Naive thymus-derived CD4-positive, alpha-beta T cell (primary cell): ENCODE data around the gene TEPSIN. TPM values are rescaled to one million over a fixed set of nuclear protein-coding genes. Genes with fewer than 3 reads are reported as not detected.

Source experiments
- ATAC-seq: fragments of 150-1000 bp; cut with Tn5 transposase; 2 replicates; pipeline ENCODE4 v1.10.0; 2021; ENCODE audit warnings: mild to moderate bottlenecking, moderate library complexity
- CTCF ChIA-PET: fragments of 350-600 bp; sonication (Branson Sonifier 250); formaldehyde crosslinking; loops from one replicate; lab custom pipeline; 2021; ENCODE audit warnings: antibody characterized with exemption; lab: Charles Lee
- POLR2A ChIA-PET: fragments of 350-600 bp; sonication (Branson Sonifier 250); formaldehyde crosslinking; loops from one replicate; lab custom pipeline; 2021; ENCODE audit warnings: antibody characterized with exemption, inconsistent platforms; lab: Charles Lee
- DNase-seq, 9 donors: peaks; one replicate each; pipeline versions ENCODE4 v3.0.0 to v3.0.0-alpha.2; 2020 to 2022; ENCODE audit warnings: mixed read lengths in 1 of 9
- H3K27ac ChIP-seq: one replicate; pipeline ENCODE4 v1.7.0; 2013; ENCODE audit warnings: mild to moderate bottlenecking, low read depth, low read length, moderate library complexity
- H3K27me3 ChIP-seq, 2 donors: one replicate each; pipeline ENCODE4 v1.7.0; 2013; ENCODE audit warnings: low read length in 2 of 2, mild to moderate bottlenecking in 2 of 2, moderate library complexity in 2 of 2; ENCODE audit not compliant: control insufficient read depth in 2 of 2, insufficient read depth in 2 of 2
- H3K36me3 ChIP-seq, 3 experiments: 1 replicate in 2 of 3; 2 replicates in 1 of 3; pipeline ENCODE4 v1.7.0; 2013; ENCODE audit warnings: low read length in 3 of 3, mild to moderate bottlenecking in 3 of 3, moderate library complexity in 1 of 3; ENCODE audit not compliant: insufficient read depth in 3 of 3, control insufficient read depth in 2 of 3
- H3K4me1 ChIP-seq, 2 donors: one replicate each; pipeline ENCODE4 v1.7.0; 2013; ENCODE audit warnings: low read length in 2 of 2, mild to moderate bottlenecking in 2 of 2, moderate library complexity in 1 of 2; ENCODE audit not compliant: control insufficient read depth in 2 of 2, insufficient read depth in 2 of 2
- H3K4me3 ChIP-seq: 2 replicates; pipeline ENCODE4 v1.7.0; 2013; ENCODE audit warnings: mild to moderate bottlenecking, low read length
- H3K9me3 ChIP-seq, 3 experiments: 1 replicate in 2 of 3; 2 replicates in 1 of 3; pipeline ENCODE4 v1.7.0; 2013; ENCODE audit warnings: low read length in 3 of 3; ENCODE audit not compliant: control insufficient read depth in 2 of 3
- H3K27ac Mint-ChIP-seq, 9 donors: one replicate each; pipeline ENCODE4 v1.8.0; 2020 to 2022; ENCODE audit warnings: mixed read lengths in 9 of 9, mild to moderate bottlenecking in 8 of 9, moderate library complexity in 5 of 9, inconsistent platforms in 2 of 9
- H3K27me3 Mint-ChIP-seq, 5 donors: one replicate each; pipeline ENCODE4 v1.8.0; 2021 to 2022; ENCODE audit warnings: mixed read lengths in 5 of 5, mild to moderate bottlenecking in 1 of 5
- H3K36me3 Mint-ChIP-seq, 5 donors: one replicate each; pipeline ENCODE4 v1.8.0; 2020 to 2022; ENCODE audit warnings: mixed read lengths in 5 of 5, mild to moderate bottlenecking in 3 of 5, inconsistent platforms in 1 of 5
- H3K4me1 Mint-ChIP-seq, 7 donors: one replicate each; pipeline ENCODE4 v1.8.0; 2020 to 2022; ENCODE audit warnings: mixed read lengths in 7 of 7, mild to moderate bottlenecking in 3 of 7, inconsistent platforms in 1 of 7
- H3K4me3 Mint-ChIP-seq, 10 donors: one replicate each; pipeline ENCODE4 v1.8.0; 2020 to 2022; ENCODE audit warnings: mild to moderate bottlenecking in 10 of 10, mixed read lengths in 10 of 10, moderate library complexity in 6 of 10, inconsistent platforms in 2 of 10
- H3K9me3 Mint-ChIP-seq, 11 donors: one replicate each; pipeline ENCODE4 v1.8.0; 2020 to 2022; ENCODE audit warnings: mixed read lengths in 11 of 11, mild to moderate bottlenecking in 4 of 11, inconsistent platforms in 1 of 11, moderate library complexity in 1 of 11
- intact Hi-C, 2 donors: fragments of 100-400 bp; cut with micrococcal nuclease; formaldehyde crosslinking; loops; one replicate each; pipeline ENCODE4 v1.15.1; 2023
- polyA plus RNA-seq, 2 donors: library from polyadenylated mRNA; unstranded; fragments of 300-500 nt; fragmentation: Illumina TruSeq; gene quantifications; one replicate each; pipeline ENCODE4 v1.2.3, GENCODE V29; 2021
- total RNA-seq, 6 experiments: library from RNA in 5 of 6; stranded (reverse) in 5 of 6; gene quantifications; 1 replicate in 5 of 6; 2 replicates in 1 of 6; pipeline ENCODE4 v1.2.3 and lab custom pipeline; 2021 to 2026

TEPSIN gene
- total and polyA plus RNA-seq, 7 experiments from 2014 or later, result 3.2 to 115 (median 87.9) TPM

DNA sequence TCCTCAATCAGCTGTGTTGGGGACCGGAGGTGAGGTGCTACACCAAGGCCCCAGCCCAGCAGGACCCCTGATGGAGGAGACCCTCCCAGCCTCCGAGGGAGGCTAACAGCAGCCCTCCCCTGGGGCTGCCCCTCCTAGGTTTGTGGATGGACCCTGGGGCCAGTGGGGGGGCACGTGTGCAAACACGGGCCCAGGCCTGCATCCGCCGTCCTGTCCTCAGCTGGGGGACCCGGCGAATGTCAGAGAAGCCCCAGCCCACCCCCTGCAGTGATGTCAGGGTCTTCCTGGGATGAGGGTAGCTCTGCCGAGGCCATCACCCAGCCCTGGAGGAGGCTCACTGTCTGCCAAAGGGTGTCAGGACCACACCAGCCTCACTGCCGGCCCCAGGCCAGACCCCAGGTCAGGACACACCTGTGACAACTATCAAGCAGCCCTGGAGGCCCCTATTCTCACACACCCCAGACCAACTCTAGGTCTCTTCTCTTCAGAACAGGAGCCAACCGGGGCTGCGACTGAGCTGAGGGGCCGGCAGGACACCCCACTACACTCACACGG lies 42.8 kb downstream of the TEPSIN start:
- ATAC-seq (no peak), DNase-seq (no peak)
- Mint-ChIP-seq H3K27ac (no peak overlapping the region), H3K9me3 (no peaks in the 10 kb centered on the region), H3K4me3 (no peak overlapping the region), H3K27me3 (no peaks in the 10 kb centered on the region), H3K36me3 (peaks cover 0 to 3% (median 0%) of the 10 kb centered on the region in 5 donors), H3K4me1 (no peaks in the 10 kb centered on the region)
- intact Hi-C loops, result no loop called here
- Histone ChIP-seq H3K27ac (no peak overlapping the region), H3K9me3 (no peaks in the 10 kb centered on the region), H3K27me3 (no peaks in the 10 kb centered on the region), H3K4me3 (no peak overlapping the region), H3K4me1 (no peaks in the 10 kb centered on the region), H3K36me3 (peaks cover 0 to 29% (median 0%) of the 10 kb centered on the region in 3 experiments)
- CTCF ChIA-PET, result no interaction called here
- POLR2A ChIA-PET, result no interaction called here

DNA sequence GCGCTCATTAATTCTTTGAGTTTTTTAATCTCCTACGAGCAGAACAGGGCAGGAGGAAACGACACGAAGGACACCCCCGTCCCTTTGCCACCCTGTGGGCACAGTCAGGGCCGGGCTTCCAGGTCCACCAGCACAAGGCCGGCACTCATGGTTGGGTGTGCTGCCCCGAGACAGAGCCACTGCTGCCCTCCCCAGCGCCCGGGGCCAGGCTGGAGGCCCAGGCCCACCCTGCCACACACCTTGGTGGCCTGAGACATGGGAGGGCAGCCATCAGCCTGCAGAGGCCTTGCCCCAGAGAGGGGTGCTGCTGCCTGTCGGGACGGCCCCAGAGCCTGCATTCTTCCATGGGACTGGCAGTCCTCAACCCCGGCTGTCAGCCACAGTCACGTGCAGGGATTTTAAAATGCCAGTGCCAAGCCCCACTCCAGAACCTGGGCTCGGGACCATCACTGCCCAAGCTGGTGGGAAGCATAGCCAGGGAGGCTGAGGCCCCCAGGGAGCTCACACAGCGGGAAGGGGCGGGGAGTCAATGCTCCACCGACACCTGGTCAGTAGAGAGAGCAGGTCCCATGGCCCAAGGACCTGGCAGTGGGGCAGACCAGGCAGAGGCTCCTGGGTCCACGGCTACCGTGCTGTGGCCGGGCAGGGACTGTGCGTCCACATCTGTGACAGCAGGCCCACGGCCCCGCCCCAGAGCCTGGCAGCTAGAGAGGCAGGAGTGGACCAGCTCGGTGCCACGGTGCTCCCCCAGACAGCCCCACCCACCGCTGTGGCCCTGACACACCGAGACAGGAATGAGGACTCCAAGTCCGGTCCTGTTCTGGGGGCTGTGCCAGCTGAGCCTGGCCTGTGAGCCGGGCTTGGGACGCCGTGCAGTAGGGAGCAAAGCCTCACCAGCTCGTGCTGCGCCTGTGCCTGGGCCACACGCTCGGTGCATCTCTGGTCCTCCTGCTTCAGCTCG lies 43.6 kb downstream of the TEPSIN start:
- intact Hi-C loops, result no loop called here

GRCh38 chr17:81194225-81194760 lies 44.6 kb downstream of the TEPSIN start:
- peaks cover 0 to 32% (median 0%) of the 10 kb centered on the region in 3 experiments for H3K36me3 ChIP-seq
- Mint-ChIP-seq H3K36me3 (no peaks in the 10 kb centered on the region), H3K4me1 (no peaks in the 10 kb centered on the region), H3K9me3 (no peaks in the 10 kb centered on the region), H3K4me3 (no peak overlapping the region), H3K27ac (no peak overlapping the region), H3K27me3 (no peaks in the 10 kb centered on the region)
- no peaks in the 10 kb centered on the region for H3K4me1 ChIP-seq
- DNase-seq, result no peak
- ChIA-PET POLR2A (no interaction called here), CTCF (no interaction called here)
- H3K4me3 ChIP-seq, result no peak overlapping the region
- no peak for ATAC-seq
- no peak overlapping the region for H3K27ac ChIP-seq
- H3K27me3 ChIP-seq, result no peaks in the 10 kb centered on the region
- no peaks in the 10 kb centered on the region for H3K9me3 ChIP-seq
- intact Hi-C loops, result no loop called here

More for the DNA sequence above, 43.6 kb downstream of the TEPSIN start:
- Mint-ChIP-seq H3K27me3 (no peaks in the 10 kb centered on the region), H3K4me1 (no peaks in the 10 kb centered on the region), H3K4me3 (no peak overlapping the region), H3K27ac (no peak overlapping the region), H3K9me3 (no peaks in the 10 kb centered on the region), H3K36me3 (no peaks in the 10 kb centered on the region)
- H3K36me3 ChIP-seq, result peaks cover 0 to 33% (median 0%) of the 10 kb centered on the region in 3 experiments
- ChIA-PET POLR2A (no interaction called here), CTCF (no interaction called here)
- H3K9me3 ChIP-seq, result no peaks in the 10 kb centered on the region
- H3K4me3 ChIP-seq, result no peak overlapping the region
- no peak for DNase-seq
- no peak overlapping the region for H3K27ac ChIP-seq
- H3K27me3 ChIP-seq, result no peaks in the 10 kb centered on the region
- H3K4me1 ChIP-seq, result no peaks in the 10 kb centered on the region
- ATAC-seq, result no peak

- ATAC-seq, result no peak
- H3K27me3 Mint-ChIP-seq, result no peaks in the 10 kb centered on the region
- Histone ChIP-seq H3K4me1 (no peaks in the 10 kb centered on the region), H3K9me3 (no peaks in the 10 kb centered on the region), H3K36me3 (peaks cover 0 to 26% (median 0%) of the 10 kb centered on the region in 3 experiments), H3K4me3 (no peak overlapping the region), H3K27ac (no peak overlapping the region), H3K27me3 (no peaks in the 10 kb centered on the region)
- H3K27ac Mint-ChIP-seq, result no peak overlapping the region
- no peak overlapping the region for H3K4me3 Mint-ChIP-seq
- CTCF ChIA-PET, result no interaction called here
- intact Hi-C loops, result no loop called here
- no peaks in the 10 kb centered on the region for H3K4me1 Mint-ChIP-seq
- no peaks in the 10 kb centered on the region for H3K9me3 Mint-ChIP-seq
- POLR2A ChIA-PET, result no interaction called here
- no peaks in the 10 kb centered on the region for H3K36me3 Mint-ChIP-seq
- no peak for DNase-seq
These were observed 45.2 kb downstream of the TEPSIN start for GRCh38 chr17:81193470-81194224.

GRCh38 chr17:81193051-81193410 lies 45.8 kb downstream of the TEPSIN start:
- Mint-ChIP-seq H3K9me3 (no peaks in the 10 kb centered on the region), H3K4me1 (no peaks in the 10 kb centered on the region), H3K27me3 (no peaks in the 10 kb centered on the region), H3K4me3 (no peak overlapping the region), H3K36me3 (no peaks in the 10 kb centered on the region), H3K27ac (no peak overlapping the region)
- Histone ChIP-seq H3K4me3 (no peak overlapping the region), H3K27me3 (no peaks in the 10 kb centered on the region), H3K27ac (no peak overlapping the region), H3K36me3 (peaks cover 0 to 20% (median 0%) of the 10 kb centered on the region in 3 experiments), H3K4me1 (no peaks in the 10 kb centered on the region), H3K9me3 (no peaks in the 10 kb centered on the region)
- DNase-seq (no peak), ATAC-seq (no peak)
- ChIA-PET POLR2A (no interaction called here), CTCF (no interaction called here)
- intact Hi-C loops, result no loop called here

DNA sequence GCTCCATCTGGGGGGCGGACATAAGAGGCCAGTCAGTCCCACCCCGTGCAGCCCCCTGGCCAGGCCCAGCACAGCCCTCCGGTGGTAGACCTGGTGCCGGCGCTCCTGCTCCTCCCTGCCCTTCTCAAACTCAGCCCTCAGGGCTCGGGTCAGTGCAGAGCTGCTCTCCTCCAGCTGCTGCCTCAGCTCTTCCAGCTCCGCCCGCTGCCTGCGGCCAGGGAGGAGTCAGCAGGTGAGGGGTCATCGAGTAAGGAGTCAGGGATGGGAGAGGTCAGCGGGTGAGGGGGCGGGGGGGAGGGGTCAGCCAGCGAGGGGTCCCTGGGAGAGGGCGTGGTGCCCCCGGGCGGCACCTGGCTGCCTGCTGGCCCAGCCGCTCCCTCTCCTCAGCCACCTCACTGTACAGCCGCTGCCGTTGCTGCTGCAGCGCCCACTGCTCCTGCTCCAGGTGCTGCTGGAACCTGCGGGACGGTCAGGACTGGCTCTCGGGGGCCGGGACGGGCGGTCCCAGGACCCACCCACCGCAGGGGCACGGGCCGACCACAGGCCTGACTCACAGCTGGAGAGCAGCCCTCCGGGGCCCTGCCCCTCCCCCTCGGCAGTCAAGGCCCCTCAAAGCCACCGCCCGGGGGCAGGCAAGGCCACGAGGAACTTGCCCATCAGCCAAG lies 46.3 kb downstream of the TEPSIN start:
- Mint-ChIP-seq H3K9me3 (no peaks in the 10 kb centered on the region), H3K27me3 (no peaks in the 10 kb centered on the region), H3K4me3 (no peak overlapping the region), H3K36me3 (no peaks in the 10 kb centered on the region), H3K27ac (no peak overlapping the region), H3K4me1 (no peaks in the 10 kb centered on the region)
- Histone ChIP-seq H3K4me1 (no peaks in the 10 kb centered on the region), H3K27me3 (no peaks in the 10 kb centered on the region), H3K9me3 (no peaks in the 10 kb centered on the region), H3K4me3 (no peak overlapping the region), H3K27ac (no peak overlapping the region), H3K36me3 (peaks cover 0 to 15% (median 0%) of the 10 kb centered on the region in 3 experiments)
- intact Hi-C loops, result no loop called here
- DNase-seq, result no peak
- ChIA-PET CTCF (no interaction called here), POLR2A (no interaction called here)
- no peak for ATAC-seq
